GM23338 (cell line): ENCODE results near the gene TCF3. TPM values are rescaled to one million over a fixed set of nuclear protein-coding genes. Genes with fewer than 3 reads are reported as not detected.

Experiments
- ATAC-seq: fragments of 200-7000 bp; cut with Tn5 transposase; 3 replicates; pipeline ENCODE4 v1.9.1; 2020
- DNase-seq: peaks from one replicate; pipeline ENCODE4 v3.0.0-alpha.2; 2015; ENCODE audit warnings: low spot score
- H2AFZ ChIP-seq: fragments of 200-600 bp; sonication (generic); 2 replicates; pipeline ENCODE4 v1.8.0; 2016; ENCODE audit warnings: antibody characterized with exemption, mild to moderate bottlenecking, moderate library complexity
- H3F3A ChIP-seq: fragments of 200-600 bp; sonication (generic); replicated peaks from 2 replicates; pipeline ENCODE4 v1.8.0; 2017; ENCODE audit warnings: antibody characterized with exemption, mixed run types, low read depth
- H3K27ac ChIP-seq: fragments of 200-600 bp; sonication (generic); 2 replicates; pipeline ENCODE4 v1.6.1; 2016; ENCODE audit warnings: low read depth
- H3K27me3 ChIP-seq: fragments of 200-600 bp; sonication (generic); 2 replicates; pipeline ENCODE4 v1.8.0; 2016; ENCODE audit warnings: mild to moderate bottlenecking, mixed run types, moderate library complexity; ENCODE audit not compliant: insufficient read depth
- H3K36me3 ChIP-seq: fragments of 200-600 bp; sonication (generic); 2 replicates; pipeline ENCODE4 v1.8.0; 2016; ENCODE audit warnings: mild to moderate bottlenecking; ENCODE audit not compliant: insufficient read depth
- H3K4me1 ChIP-seq: fragments of 200-600 bp; sonication (generic); 2 replicates; pipeline ENCODE4 v1.8.0; 2016; ENCODE audit warnings: mild to moderate bottlenecking, moderate library complexity; ENCODE audit not compliant: insufficient read depth
- H3K4me2 ChIP-seq: fragments of 200-600 bp; sonication (generic); 2 replicates; pipeline ENCODE4 v1.7.1; 2017; ENCODE audit warnings: mixed run types
- H3K4me3 ChIP-seq: fragments of 200-600 bp; sonication (generic); 2 replicates; pipeline ENCODE4 v1.6.1; 2016; ENCODE audit warnings: mixed run types
- H3K79me2 ChIP-seq: fragments of 200-600 bp; sonication (generic); replicated peaks from 2 replicates; pipeline ENCODE4 v1.8.0; 2017; ENCODE audit warnings: mild to moderate bottlenecking; ENCODE audit not compliant: insufficient read depth
- H3K9me2 ChIP-seq: fragments of 200-600 bp; sonication (generic); 2 replicates; pipeline ENCODE4 v1.8.0; 2017; ENCODE audit not compliant: insufficient read depth
- H4K20me1 ChIP-seq: fragments of 200-600 bp; sonication (generic); replicated peaks from 2 replicates; pipeline ENCODE4 v1.8.0; 2017; ENCODE audit warnings: mild to moderate bottlenecking; ENCODE audit not compliant: insufficient read depth
- H3K27ac Mint-ChIP-seq: 2 replicates; pipeline ENCODE4 v1.8.0; 2020; ENCODE audit warnings: inconsistent platforms, mild to moderate bottlenecking, moderate library complexity, mixed read lengths
- H3K27me3 Mint-ChIP-seq: 3 replicates; pipeline ENCODE4 v1.8.0; 2022; ENCODE audit warnings: low read depth, mild to moderate bottlenecking, moderate library complexity, mixed read lengths, inconsistent platforms; ENCODE audit not compliant: insufficient read depth, poor library complexity
- H3K36me3 Mint-ChIP-seq: 3 replicates; pipeline ENCODE4 v1.8.0; 2021; ENCODE audit warnings: low read depth, mild to moderate bottlenecking, inconsistent platforms, moderate library complexity, mixed read lengths
- H3K4me1 Mint-ChIP-seq: 3 replicates; pipeline ENCODE4 v1.8.0; 2020; ENCODE audit warnings: mild to moderate bottlenecking, inconsistent platforms, mixed read lengths
- H3K4me3 Mint-ChIP-seq: 3 replicates; pipeline ENCODE4 v1.8.0; 2021; ENCODE audit warnings: moderate library complexity, mild to moderate bottlenecking, inconsistent platforms, mixed read lengths
- H3K9me3 Mint-ChIP-seq: 3 replicates; pipeline ENCODE4 v1.8.0; 2020; ENCODE audit warnings: moderate library complexity, mild to moderate bottlenecking, inconsistent platforms, mixed read lengths
- CREB1 ChIP-seq: fragments of 250-450 bp; sonication (Bioruptor Pico); IDR thresholded peaks from 2 replicates; pipeline ENCODE4 v1.5.0; 2020; ENCODE audit warnings: low read depth, mild to moderate bottlenecking, moderate library complexity
- ETS1 ChIP-seq: IDR thresholded peaks from 2 replicates; pipeline ENCODE4 v1.6.1; 2016; ENCODE audit warnings: antibody characterized with exemption
- EZH2 ChIP-seq: fragments of 200-600 bp; sonication (generic); IDR thresholded peaks from one replicate; pipeline ENCODE4 v1.8.0; 2017; ENCODE audit warnings: antibody characterized with exemption, mild to moderate bottlenecking, low read depth; ENCODE audit not compliant: unreplicated experiment
- EZH2phosphoT487 ChIP-seq: fragments of 200-600 bp; sonication (generic); IDR thresholded peaks from one replicate; pipeline ENCODE4 v1.8.1; 2018; ENCODE audit warnings: antibody characterized with exemption; ENCODE audit not compliant: unreplicated experiment
- JUNB ChIP-seq: IDR thresholded peaks from one replicate; pipeline ENCODE4 v1.6.1; 2016; ENCODE audit warnings: antibody characterized with exemption; ENCODE audit not compliant: unreplicated experiment
- NANOG ChIP-seq: IDR thresholded peaks from 2 replicates; pipeline ENCODE4 v1.6.1; 2016; ENCODE audit warnings: antibody characterized with exemption, borderline replicate concordance
- POLR2AphosphoS5 ChIP-seq: IDR thresholded peaks from 2 replicates; pipeline ENCODE4 v1.6.1; 2016; ENCODE audit warnings: antibody characterized with exemption, low read depth
- STAT1 ChIP-seq: IDR thresholded peaks from one replicate; pipeline ENCODE4 v1.6.1; 2016; ENCODE audit warnings: antibody characterized with exemption; ENCODE audit not compliant: unreplicated experiment
- ZNF114 ChIP-seq: fragments of 250-450 bp; sonication (Bioruptor Pico); IDR thresholded peaks from 2 replicates; pipeline ENCODE4 v1.5.0; 2020; ENCODE audit warnings: mild to moderate bottlenecking, moderate library complexity
- ZNF331 ChIP-seq: fragments of 250-450 bp; sonication (Bioruptor Pico); IDR thresholded peaks from 2 replicates; pipeline ENCODE4 v1.5.0; 2020; ENCODE audit warnings: low read depth, mild to moderate bottlenecking, moderate library complexity
- ZNF462 ChIP-seq: fragments of 250-450 bp; sonication (Bioruptor Pico); IDR thresholded peaks from 2 replicates; pipeline ENCODE4 v1.5.0; 2020; ENCODE audit warnings: mild to moderate bottlenecking, moderate library complexity
- polyA plus RNA-seq: library from polyadenylated mRNA; unstranded; fragments of >200 nt; fragmentation: Nextera tagmentation; extraction: Ambion mirVana; gene quantifications from 2 replicates; pipeline ENCODE4 v1.2.1, GENCODE V29; 2016
- total RNA-seq: library from RNA; depleted of rRNA; stranded (reverse); fragments of >200 nt; shearing (Covaris generic); gene quantifications from 2 replicates; pipeline ENCODE4 v1.2.3, GENCODE V29; 2014
- TF ChIP-seq, protein P1 (sequence below), 2 experiments: fragments of 200-600 bp in 1 of 2; sonication (generic) in 1 of 2; conservative IDR thresholded peaks; 2 replicates each; pipeline versions ENCODE4 v1.5.1 to v1.6.1; 2016 to 2017; ENCODE audit warnings: antibody characterized with exemption in 2 of 2, low read depth in 2 of 2, mild to moderate bottlenecking in 2 of 2, moderate library complexity in 1 of 2
- TF ChIP-seq, protein P2 (sequence below): IDR thresholded peaks from one replicate; pipeline ENCODE4 v1.6.1; 2018; ENCODE audit warnings: antibody characterized with exemption; ENCODE audit not compliant: unreplicated experiment

Gene TCF3
- total and polyA plus RNA-seq, 2 experiments from 2014 or later, result 166 to 383 TPM

GRCh38 chr19:1570836-1571235 is 81.6 kb downstream of the TCF3 start:
- peaks cover 25% of the 10 kb centered on the region for H3K27me3 ChIP-seq
- H3K4me1 Mint-ChIP-seq, result peaks cover 6% of the 10 kb centered on the region; the same call in 2 of the 3 replicates
- no peaks in the 10 kb centered on the region for H3K36me3 ChIP-seq
- no peak overlapping the region for H2AFZ ChIP-seq
- peaks cover 8% of the 10 kb centered on the region for H3K79me2 ChIP-seq
- TF ChIP-seq, protein P1, sequence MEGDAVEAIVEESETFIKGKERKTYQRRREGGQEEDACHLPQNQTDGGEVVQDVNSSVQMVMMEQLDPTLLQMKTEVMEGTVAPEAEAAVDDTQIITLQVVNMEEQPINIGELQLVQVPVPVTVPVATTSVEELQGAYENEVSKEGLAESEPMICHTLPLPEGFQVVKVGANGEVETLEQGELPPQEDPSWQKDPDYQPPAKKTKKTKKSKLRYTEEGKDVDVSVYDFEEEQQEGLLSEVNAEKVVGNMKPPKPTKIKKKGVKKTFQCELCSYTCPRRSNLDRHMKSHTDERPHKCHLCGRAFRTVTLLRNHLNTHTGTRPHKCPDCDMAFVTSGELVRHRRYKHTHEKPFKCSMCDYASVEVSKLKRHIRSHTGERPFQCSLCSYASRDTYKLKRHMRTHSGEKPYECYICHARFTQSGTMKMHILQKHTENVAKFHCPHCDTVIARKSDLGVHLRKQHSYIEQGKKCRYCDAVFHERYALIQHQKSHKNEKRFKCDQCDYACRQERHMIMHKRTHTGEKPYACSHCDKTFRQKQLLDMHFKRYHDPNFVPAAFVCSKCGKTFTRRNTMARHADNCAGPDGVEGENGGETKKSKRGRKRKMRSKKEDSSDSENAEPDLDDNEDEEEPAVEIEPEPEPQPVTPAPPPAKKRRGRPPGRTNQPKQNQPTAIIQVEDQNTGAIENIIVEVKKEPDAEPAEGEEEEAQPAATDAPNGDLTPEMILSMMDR (conservative IDR thresholded peaks at IDR 0.05; ENCODE audit: low read depth in 2 of 2), result no peak
- TF ChIP-seq EZH2 (no peak), ZNF331 (CRISPR knock-in tag) (no peak), ETS1 (no peak), JUNB (no peak), STAT1 (no peak), CREB1 (no peak), ZNF114 (CRISPR knock-in tag) (no peak), ZNF462 (CRISPR knock-in tag) (no peak), NANOG (no peak), POLR2AphosphoS5 (no peak), EZH2phosphoT487 (no peak)
- TF ChIP-seq, protein P2, sequence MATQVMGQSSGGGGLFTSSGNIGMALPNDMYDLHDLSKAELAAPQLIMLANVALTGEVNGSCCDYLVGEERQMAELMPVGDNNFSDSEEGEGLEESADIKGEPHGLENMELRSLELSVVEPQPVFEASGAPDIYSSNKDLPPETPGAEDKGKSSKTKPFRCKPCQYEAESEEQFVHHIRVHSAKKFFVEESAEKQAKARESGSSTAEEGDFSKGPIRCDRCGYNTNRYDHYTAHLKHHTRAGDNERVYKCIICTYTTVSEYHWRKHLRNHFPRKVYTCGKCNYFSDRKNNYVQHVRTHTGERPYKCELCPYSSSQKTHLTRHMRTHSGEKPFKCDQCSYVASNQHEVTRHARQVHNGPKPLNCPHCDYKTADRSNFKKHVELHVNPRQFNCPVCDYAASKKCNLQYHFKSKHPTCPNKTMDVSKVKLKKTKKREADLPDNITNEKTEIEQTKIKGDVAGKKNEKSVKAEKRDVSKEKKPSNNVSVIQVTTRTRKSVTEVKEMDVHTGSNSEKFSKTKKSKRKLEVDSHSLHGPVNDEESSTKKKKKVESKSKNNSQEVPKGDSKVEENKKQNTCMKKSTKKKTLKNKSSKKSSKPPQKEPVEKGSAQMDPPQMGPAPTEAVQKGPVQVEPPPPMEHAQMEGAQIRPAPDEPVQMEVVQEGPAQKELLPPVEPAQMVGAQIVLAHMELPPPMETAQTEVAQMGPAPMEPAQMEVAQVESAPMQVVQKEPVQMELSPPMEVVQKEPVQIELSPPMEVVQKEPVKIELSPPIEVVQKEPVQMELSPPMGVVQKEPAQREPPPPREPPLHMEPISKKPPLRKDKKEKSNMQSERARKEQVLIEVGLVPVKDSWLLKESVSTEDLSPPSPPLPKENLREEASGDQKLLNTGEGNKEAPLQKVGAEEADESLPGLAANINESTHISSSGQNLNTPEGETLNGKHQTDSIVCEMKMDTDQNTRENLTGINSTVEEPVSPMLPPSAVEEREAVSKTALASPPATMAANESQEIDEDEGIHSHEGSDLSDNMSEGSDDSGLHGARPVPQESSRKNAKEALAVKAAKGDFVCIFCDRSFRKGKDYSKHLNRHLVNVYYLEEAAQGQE, result no peak
- peaks cover 3% of the 10 kb centered on the region; the same call in 1 of the 2 replicates for H4K20me1 ChIP-seq
- H3K27me3 Mint-ChIP-seq, result peaks cover 47% of the 10 kb centered on the region
- ATAC-seq (no peak), DNase-seq (no peak)
- H3F3A ChIP-seq, result no peaks in the 10 kb centered on the region; the same call in 1 of the 2 replicates
- H3K4me2 ChIP-seq, result no peak overlapping the region
- H3K4me3 Mint-ChIP-seq, result no peak overlapping the region
- H3K36me3 Mint-ChIP-seq, result peaks cover 5% of the 10 kb centered on the region
- H3K4me3 ChIP-seq, result no peak overlapping the region
- H3K9me2 ChIP-seq, result no peaks in the 10 kb centered on the region
- H3K27ac Mint-ChIP-seq, result no peak overlapping the region
- H3K27ac ChIP-seq, result no peak overlapping the region
- H3K9me3 Mint-ChIP-seq, result peaks cover 9% of the 10 kb centered on the region
- H3K4me1 ChIP-seq, result no peaks in the 10 kb centered on the region; the same call in 1 of the 2 replicates
